MM.1S (cell line): ENCODE data around the gene TIAM1.

Experiments used
- DNase-seq: peaks from one replicate; pipeline ENCODE4 v3.0.0-alpha.2; 2015
- H2AFZ ChIP-seq: fragments of 300-600 bp; sonication (generic); 2 replicates; pipeline ENCODE4 v1.6.0; 2016; ENCODE audit warnings: antibody characterized with exemption, low read length
- H3F3A ChIP-seq: fragments of 300-600 bp; sonication (generic); 2 replicates; pipeline ENCODE4 v1.6.1; 2016; ENCODE audit warnings: mild to moderate bottlenecking, antibody characterized with exemption, low read length, moderate library complexity, mixed read lengths; ENCODE audit not compliant: insufficient read depth
- H3K27ac ChIP-seq: fragments of 300-600 bp; sonication (generic); 2 replicates; pipeline ENCODE4 v1.5.1; 2016; ENCODE audit warnings: mild to moderate bottlenecking, low read length
- H3K27me3 ChIP-seq: fragments of 300-600 bp; sonication (generic); replicated peaks from 2 replicates; pipeline ENCODE4 v1.6.0; 2016; ENCODE audit warnings: low read length; ENCODE audit not compliant: insufficient read depth
- H3K36me3 ChIP-seq: fragments of 300-600 bp; sonication (generic); replicated peaks from 2 replicates; pipeline ENCODE4 v1.6.1; 2016; ENCODE audit warnings: mild to moderate bottlenecking, low read length, mixed read lengths; ENCODE audit not compliant: insufficient read depth
- H3K4me1 ChIP-seq: fragments of 300-600 bp; sonication (generic); 2 replicates; pipeline ENCODE4 v1.6.1; 2016; ENCODE audit warnings: low read length, mixed read lengths
- H3K4me2 ChIP-seq: fragments of 300-600 bp; sonication (generic); 2 replicates; pipeline ENCODE4 v1.6.0; 2016; ENCODE audit warnings: low read depth, low read length
- H3K4me3 ChIP-seq: fragments of 300-600 bp; sonication (generic); 2 replicates; pipeline ENCODE4 v1.5.1; 2016; ENCODE audit warnings: low read length, mixed read lengths
- H3K79me2 ChIP-seq: fragments of 300-600 bp; sonication (generic); 2 replicates; pipeline ENCODE4 v1.6.1; 2016; ENCODE audit warnings: mixed run types, low read length, mixed read lengths
- H3K9ac ChIP-seq: fragments of 300-600 bp; sonication (generic); 2 replicates; pipeline ENCODE4 v1.6.1; 2016; ENCODE audit warnings: low read length, mixed read lengths
- H3K9me2 ChIP-seq: fragments of 300-600 bp; sonication (generic); replicated peaks from 2 replicates; pipeline ENCODE4 v1.6.1; 2016; ENCODE audit warnings: mild to moderate bottlenecking, low read length, mixed read lengths; ENCODE audit not compliant: insufficient read depth
- H3K9me3 ChIP-seq: fragments of 300-600 bp; sonication (generic); replicated peaks from 2 replicates; pipeline ENCODE4 v1.6.1; 2016; ENCODE audit warnings: mild to moderate bottlenecking, low read length, mixed read lengths; ENCODE audit not compliant: insufficient read depth
- H4K20me1 ChIP-seq: fragments of 300-600 bp; sonication (generic); 2 replicates; pipeline ENCODE4 v1.6.1; 2016; ENCODE audit warnings: mild to moderate bottlenecking, low read length, moderate library complexity, mixed read lengths; ENCODE audit not compliant: insufficient read depth
- EZH2 ChIP-seq: fragments of 300-600 bp; sonication (generic); optimal IDR thresholded peaks from 2 replicates; pipeline ENCODE3; 2017; ENCODE audit warnings: low read depth, mild to moderate bottlenecking, antibody characterized with exemption, low read length, mixed read lengths
- EZH2phosphoT487 ChIP-seq: fragments of 300-600 bp; sonication (generic); IDR thresholded peaks from 2 replicates; pipeline ENCODE4 v1.6.1; 2018; ENCODE audit warnings: antibody characterized with exemption, low read length
- TF ChIP-seq, protein P1 (sequence below): fragments of 300-600 bp; sonication (generic); IDR thresholded peaks from 2 replicates; pipeline ENCODE4 v1.5.1; 2016; ENCODE audit warnings: antibody characterized with exemption, low read length, mixed read lengths

TIAM1 gene

DNA sequence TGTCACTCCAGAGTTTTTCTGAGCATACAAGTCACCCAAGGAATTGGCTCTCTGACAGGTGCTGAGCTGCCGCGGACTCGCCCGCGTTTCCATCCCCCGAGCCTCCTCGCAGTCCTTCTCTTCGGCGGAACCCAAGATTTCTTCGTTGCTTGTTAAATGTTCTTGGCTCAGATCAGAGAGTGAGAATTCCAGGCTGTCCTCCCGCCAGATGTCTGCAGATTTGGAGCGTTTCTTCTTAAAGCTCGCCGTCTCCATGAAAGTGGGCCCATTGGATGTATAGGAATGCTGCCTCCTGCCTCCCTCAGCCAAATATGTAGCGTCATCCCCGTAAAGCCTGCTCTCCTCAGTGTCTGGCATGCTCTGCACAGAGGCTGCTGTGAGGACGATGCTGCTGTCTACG is 77.8 kb downstream of the TIAM1 start:
- Histone ChIP-seq H3K9me3 (no peaks in the 10 kb centered on the region), H3K4me2 (no peak overlapping the region), H3K4me1 (no peaks in the 10 kb centered on the region), H3K79me2 (no peaks in the 10 kb centered on the region), H3K9me2 (no peaks in the 10 kb centered on the region), H3K9ac (no peak overlapping the region), H3K27me3 (no peaks in the 10 kb centered on the region), H3K4me3 (no peak overlapping the region), H2AFZ (no peak overlapping the region), H3K36me3 (no peaks in the 10 kb centered on the region), H3K27ac (no peak overlapping the region), H3F3A (no peaks in the 10 kb centered on the region), H4K20me1 (no peaks in the 10 kb centered on the region)
- TF ChIP-seq, protein P1, sequence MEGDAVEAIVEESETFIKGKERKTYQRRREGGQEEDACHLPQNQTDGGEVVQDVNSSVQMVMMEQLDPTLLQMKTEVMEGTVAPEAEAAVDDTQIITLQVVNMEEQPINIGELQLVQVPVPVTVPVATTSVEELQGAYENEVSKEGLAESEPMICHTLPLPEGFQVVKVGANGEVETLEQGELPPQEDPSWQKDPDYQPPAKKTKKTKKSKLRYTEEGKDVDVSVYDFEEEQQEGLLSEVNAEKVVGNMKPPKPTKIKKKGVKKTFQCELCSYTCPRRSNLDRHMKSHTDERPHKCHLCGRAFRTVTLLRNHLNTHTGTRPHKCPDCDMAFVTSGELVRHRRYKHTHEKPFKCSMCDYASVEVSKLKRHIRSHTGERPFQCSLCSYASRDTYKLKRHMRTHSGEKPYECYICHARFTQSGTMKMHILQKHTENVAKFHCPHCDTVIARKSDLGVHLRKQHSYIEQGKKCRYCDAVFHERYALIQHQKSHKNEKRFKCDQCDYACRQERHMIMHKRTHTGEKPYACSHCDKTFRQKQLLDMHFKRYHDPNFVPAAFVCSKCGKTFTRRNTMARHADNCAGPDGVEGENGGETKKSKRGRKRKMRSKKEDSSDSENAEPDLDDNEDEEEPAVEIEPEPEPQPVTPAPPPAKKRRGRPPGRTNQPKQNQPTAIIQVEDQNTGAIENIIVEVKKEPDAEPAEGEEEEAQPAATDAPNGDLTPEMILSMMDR: no peak
- no peak for TF ChIP-seq EZH2phosphoT487
- no peak for TF ChIP-seq EZH2
- no peak for DNase-seq

DNA sequence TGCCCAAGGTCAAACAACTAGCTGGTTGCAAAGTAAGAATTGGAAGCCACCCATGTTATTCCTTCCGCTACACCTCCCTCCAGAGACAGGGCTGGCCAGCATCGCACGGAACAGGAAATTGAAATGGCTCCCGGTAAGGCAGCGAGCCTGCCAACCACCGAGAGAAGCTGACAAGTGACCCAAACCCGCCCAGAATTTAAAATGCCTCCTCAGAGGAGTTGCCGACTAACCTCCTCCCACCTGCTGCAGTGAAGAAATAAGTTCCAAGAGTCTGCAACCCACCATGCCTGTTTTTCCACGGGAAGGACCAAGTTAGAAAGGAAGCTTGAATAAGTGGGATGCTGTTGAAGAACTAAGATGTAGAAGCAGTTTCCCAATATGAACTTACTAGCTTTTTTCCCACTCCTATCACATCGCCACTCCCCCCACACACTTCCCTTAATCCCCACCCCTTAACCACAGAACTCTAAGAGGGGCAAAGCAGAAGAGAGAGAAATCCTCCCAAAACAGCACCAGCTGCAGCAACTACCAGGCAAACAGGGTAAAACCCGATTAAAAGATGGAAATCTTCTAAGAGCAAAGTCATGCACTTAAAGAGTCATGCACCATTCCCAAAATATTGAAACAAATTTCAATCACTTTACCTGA is 78.6 kb downstream of the TIAM1 start:
- Histone ChIP-seq H3K4me2 (no peak overlapping the region), H3K36me3 (no peaks in the 10 kb centered on the region), H3K27me3 (no peaks in the 10 kb centered on the region), H3K9me3 (no peaks in the 10 kb centered on the region), H2AFZ (no peak overlapping the region), H3K27ac (no peak overlapping the region), H3K4me3 (no peak overlapping the region), H3K9me2 (no peaks in the 10 kb centered on the region), H3K9ac (no peak overlapping the region), H3K4me1 (no peaks in the 10 kb centered on the region), H3K79me2 (no peaks in the 10 kb centered on the region), H4K20me1 (no peaks in the 10 kb centered on the region), H3F3A (no peaks in the 10 kb centered on the region)
- no peak for DNase-seq
- TF ChIP-seq EZH2phosphoT487: no peak
- no peak for TF ChIP-seq EZH2
- TF ChIP-seq, protein P1: no peak

DNA sequence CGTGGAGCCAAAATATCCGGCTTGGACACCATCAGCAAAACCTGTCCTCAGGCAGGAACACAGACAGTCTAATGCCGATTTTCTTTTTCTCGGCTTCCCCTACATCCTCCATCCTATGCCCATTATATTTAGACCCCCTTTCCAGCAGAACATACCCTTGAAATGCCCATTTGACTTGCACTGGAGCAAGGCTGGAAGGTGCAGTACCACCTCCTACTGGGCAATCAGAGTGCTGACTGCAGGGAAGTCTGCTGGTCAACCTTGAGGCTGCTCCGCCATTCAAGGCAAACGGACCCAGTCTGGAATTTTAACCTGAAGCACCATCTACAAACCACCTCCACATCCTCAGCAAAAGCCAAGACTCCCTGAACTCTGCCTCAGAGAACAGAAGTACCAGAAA is 79.5 kb downstream of the TIAM1 start:
- DNase-seq: no peak
- Histone ChIP-seq H3K9me3 (no peaks in the 10 kb centered on the region), H4K20me1 (no peaks in the 10 kb centered on the region), H3K9ac (no peak overlapping the region), H3K9me2 (no peaks in the 10 kb centered on the region), H3K4me1 (no peaks in the 10 kb centered on the region), H3F3A (no peaks in the 10 kb centered on the region), H3K27ac (no peak overlapping the region), H3K79me2 (no peaks in the 10 kb centered on the region), H3K27me3 (no peaks in the 10 kb centered on the region), H2AFZ (no peak overlapping the region), H3K36me3 (no peaks in the 10 kb centered on the region), H3K4me2 (no peak overlapping the region), H3K4me3 (no peak overlapping the region)
- TF ChIP-seq EZH2phosphoT487 (no peak), EZH2 (no peak)
- TF ChIP-seq, protein P1: no peak
